Right lobe of liver (tissue), 4 donors: ENCODE results near the gene CYGB.

ENCODE experiments used
- POLR2A ChIP-seq: fragments of 450-650 bp; IDR thresholded peaks from one replicate; pipeline ENCODE4 v1.6.1; 2017; ENCODE audit warnings: antibody characterized with exemption, mild to moderate bottlenecking
- TF ChIP-seq, protein P1 (sequence below), 4 donors: fragments of 200-600 bp in 3 of 4; fragments of 450-650 bp in 1 of 4; IDR thresholded peaks; one replicate each; pipeline versions ENCODE4 v1.5.1 to v1.8.0; 2016 to 2022; ENCODE audit warnings: antibody characterized with exemption in 4 of 4, mild to moderate bottlenecking in 2 of 4
- donor health status: DM: no; HTN: no; CAD: no.
- donor health status: DM: no; HTN: no; CAD: no.
- donor health status: DM: no; HTN: yes; CAD: no.

DNA sequence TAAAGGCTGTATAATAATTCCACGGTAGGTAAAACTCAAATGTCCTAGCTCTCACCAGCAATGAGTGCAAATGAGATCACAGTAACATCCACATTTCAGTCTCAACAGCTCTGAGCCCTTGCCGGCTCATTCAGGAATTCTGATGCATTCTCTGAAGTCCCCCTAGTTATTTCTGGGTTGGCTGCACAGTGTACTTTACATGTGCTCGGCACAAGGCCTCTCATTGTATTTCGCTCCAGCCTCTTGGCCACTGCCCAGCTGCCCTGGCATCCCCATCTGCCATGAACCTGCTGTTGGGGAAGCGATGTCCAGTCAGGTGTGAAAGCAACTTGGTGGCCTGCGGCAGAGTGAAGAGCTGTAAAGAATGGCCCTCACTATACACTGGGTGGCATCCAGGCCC is 16.6 kb upstream of the CYGB start:
- TF ChIP-seq POLR2A = no peak
- TF ChIP-seq, protein P1, sequence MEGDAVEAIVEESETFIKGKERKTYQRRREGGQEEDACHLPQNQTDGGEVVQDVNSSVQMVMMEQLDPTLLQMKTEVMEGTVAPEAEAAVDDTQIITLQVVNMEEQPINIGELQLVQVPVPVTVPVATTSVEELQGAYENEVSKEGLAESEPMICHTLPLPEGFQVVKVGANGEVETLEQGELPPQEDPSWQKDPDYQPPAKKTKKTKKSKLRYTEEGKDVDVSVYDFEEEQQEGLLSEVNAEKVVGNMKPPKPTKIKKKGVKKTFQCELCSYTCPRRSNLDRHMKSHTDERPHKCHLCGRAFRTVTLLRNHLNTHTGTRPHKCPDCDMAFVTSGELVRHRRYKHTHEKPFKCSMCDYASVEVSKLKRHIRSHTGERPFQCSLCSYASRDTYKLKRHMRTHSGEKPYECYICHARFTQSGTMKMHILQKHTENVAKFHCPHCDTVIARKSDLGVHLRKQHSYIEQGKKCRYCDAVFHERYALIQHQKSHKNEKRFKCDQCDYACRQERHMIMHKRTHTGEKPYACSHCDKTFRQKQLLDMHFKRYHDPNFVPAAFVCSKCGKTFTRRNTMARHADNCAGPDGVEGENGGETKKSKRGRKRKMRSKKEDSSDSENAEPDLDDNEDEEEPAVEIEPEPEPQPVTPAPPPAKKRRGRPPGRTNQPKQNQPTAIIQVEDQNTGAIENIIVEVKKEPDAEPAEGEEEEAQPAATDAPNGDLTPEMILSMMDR (IDR thresholded peaks at IDR 0.05) = no peak
